ENCODE results near the gene RAB42. TPM values are rescaled to one million over a fixed set of nuclear protein-coding genes. Genes with fewer than 3 reads are reported as not detected.

The RAB42 gene
- total and polyA plus RNA-seq, 9 of the 15 experiments (the other 6 are each of a cell fraction or from before 2014, with no cell fraction given) = 0.07 to 0.14 (median 0.12) TPM; not detected in 6

- TF ChIP-seq ZBTB40 (IDR thresholded peaks at IDR 0.05) (0 out of 2 replicates have a peak, but pooled peaks have one; percentile 3), ZBTB40 (CRISPR knock-in tag; IDR thresholded peaks at IDR 0.05) (no peak), ZNF764 (CRISPR knock-in tag; IDR thresholded peaks at IDR 0.05; ENCODE audit: low read depth) (no peak), SMC3 (conservative IDR thresholded peaks at IDR 0.05; ENCODE audit: insufficient read depth, low read depth, low read length) (no peak), BCLAF1 (IDR thresholded peaks at IDR 0.05; ENCODE audit: borderline replicate concordance in 1 of 2, control insufficient read depth in 1 of 2, low read depth in 2 of 2, low read length in 1 of 2) (0 out of 4 replicates have a peak, but pooled peaks of 1 of the 2 experiments have one; percentile 52), TGIF2 (CRISPR knock-in tag; IDR thresholded peaks at IDR 0.05) (no peak), NR4A1 (CRISPR knock-in tag; IDR thresholded peaks at IDR 0.05) (no peak), NR4A1 (tag; IDR thresholded peaks at IDR 0.05) (no peak; the same call in 1 of the 2 replicates), MBD2 (IDR thresholded peaks at IDR 0.05; ENCODE audit: borderline replicate concordance, low read depth) (peak; percentile 64; the same call in 1 of the 2 replicates), ZNF280B (CRISPR knock-in tag; IDR thresholded peaks at IDR 0.05) (no peak), PTRF (tag; IDR thresholded peaks at IDR 0.05) (no peak)
Observed at GRCh38 chr1:28552758-28553663, 39.1 kb upstream of the RAB42 start, which contains the start of gene TRNAU1AP (continued).
